Colonic mucosa (tissue), 4 donors: ENCODE results near the gene ELOVL2. TPM values are rescaled to one million over a fixed set of nuclear protein-coding genes. Genes with fewer than 3 reads are reported as not detected.

Experiments
- DNase-seq: peaks from one replicate; pipeline ENCODE4 v3.0.0-alpha.2; 2020
- H3K27ac ChIP-seq: fragments of 200-600 bp; one replicate; pipeline ENCODE4 v1.8.0; 2021
- H3K27me3 ChIP-seq: fragments of 200-600 bp; one replicate; pipeline ENCODE4 v1.8.0; 2021
- H3K36me3 ChIP-seq: fragments of 200-600 bp; one replicate; pipeline ENCODE4 v1.8.0; 2021
- H3K4me1 ChIP-seq: fragments of 200-600 bp; one replicate; pipeline ENCODE4 v1.8.0; 2021; ENCODE audit warnings: mild to moderate bottlenecking
- H3K4me3 ChIP-seq: fragments of 200-600 bp; one replicate; pipeline ENCODE4 v1.8.0; 2021
- H3K9ac ChIP-seq, 2 donors: one replicate each; pipeline ENCODE4 v1.7.0; 2013; ENCODE audit warnings: control low read depth in 2 of 2, low read depth in 2 of 2, low read length in 2 of 2
- H3K9me3 ChIP-seq: fragments of 200-600 bp; one replicate; pipeline ENCODE4 v1.8.0; 2021
- CTCF ChIP-seq: fragments of 200-600 bp; IDR thresholded peaks from one replicate; pipeline ENCODE4 v1.8.0; 2022; ENCODE audit warnings: antibody characterized with exemption, mild to moderate bottlenecking
- intact Hi-C: fragments of 100-400 bp; cut with DNase I; formaldehyde crosslinking; loops from one replicate; pipeline ENCODE4 v1.14.1; 2022
- total RNA-seq, 2 donors: library from RNA; stranded (reverse); fragmentation: NEBNext Ultra II Directional in 1 of 2; extraction: Animal tissue kit (Norgen Biotek cat#: 25700) in 1 of 2; gene quantifications; one replicate each; pipeline ENCODE4 v1.2.1, GENCODE V29; 2021
- donor health status: healthy.
- donor health status: DM: no; HTN: no; CAD: no.
- donor health status: DM: no; HTN: no; CAD: no.

The ELOVL2 gene
- total RNA-seq, 2 donors from 2014 or later, result 0.05 to 0.11 TPM

GRCh38 chr6:11015102-11015501, 29.0 kb downstream of the ELOVL2 start:
- intact Hi-C loops, result no loop called here
- Histone ChIP-seq H3K36me3 (no peaks in the 10 kb centered on the region), H3K27ac (no peak overlapping the region), H3K27me3 (peaks cover 4% of the 10 kb centered on the region), H3K4me3 (no peak overlapping the region), H3K9me3 (no peaks in the 10 kb centered on the region), H3K4me1 (no peaks in the 10 kb centered on the region), H3K9ac (no peak overlapping the region)
- DNase-seq, result no peak
- no peak for TF ChIP-seq CTCF

- intact Hi-C loops, result no loop called here
- H3K4me1 ChIP-seq, result no peaks in the 10 kb centered on the region
- H3K27ac ChIP-seq, result no peak overlapping the region
- no peaks in the 10 kb centered on the region for H3K9me3 ChIP-seq
- H3K27me3 ChIP-seq, result peaks cover 4% of the 10 kb centered on the region
- no peaks in the 10 kb centered on the region for H3K36me3 ChIP-seq
- H3K9ac ChIP-seq, result no peak overlapping the region
- DNase-seq, result no peak
- no peak for TF ChIP-seq CTCF
- H3K4me3 ChIP-seq, result no peak overlapping the region
Measured at GRCh38 chr6:11013721-11014070, 30.4 kb downstream of the ELOVL2 start.

- intact Hi-C loops, result no loop called here
- no peak overlapping the region for H3K27ac ChIP-seq
- no peak for DNase-seq
- H3K4me3 ChIP-seq, result no peak overlapping the region
- no peaks in the 10 kb centered on the region for H3K9me3 ChIP-seq
- H3K36me3 ChIP-seq, result no peaks in the 10 kb centered on the region
- H3K4me1 ChIP-seq, result no peaks in the 10 kb centered on the region
- H3K27me3 ChIP-seq, result peaks cover 4% of the 10 kb centered on the region
- TF ChIP-seq CTCF, result no peak
- no peak overlapping the region for H3K9ac ChIP-seq
Measured at GRCh38 chr6:11012976-11013720, 31.0 kb downstream of the ELOVL2 start.

GRCh38 chr6:11012295-11012754, 31.8 kb downstream of the ELOVL2 start:
- no peaks in the 10 kb centered on the region for H3K4me1 ChIP-seq
- no peak overlapping the region for H3K9ac ChIP-seq
- no peak for TF ChIP-seq CTCF
- DNase-seq, result no peak
- H3K27ac ChIP-seq, result no peak overlapping the region
- H3K4me3 ChIP-seq, result no peak overlapping the region
- H3K36me3 ChIP-seq, result no peaks in the 10 kb centered on the region
- H3K9me3 ChIP-seq, result no peaks in the 10 kb centered on the region
- intact Hi-C loops, result no loop called here
- peaks cover 4% of the 10 kb centered on the region for H3K27me3 ChIP-seq

DNA sequence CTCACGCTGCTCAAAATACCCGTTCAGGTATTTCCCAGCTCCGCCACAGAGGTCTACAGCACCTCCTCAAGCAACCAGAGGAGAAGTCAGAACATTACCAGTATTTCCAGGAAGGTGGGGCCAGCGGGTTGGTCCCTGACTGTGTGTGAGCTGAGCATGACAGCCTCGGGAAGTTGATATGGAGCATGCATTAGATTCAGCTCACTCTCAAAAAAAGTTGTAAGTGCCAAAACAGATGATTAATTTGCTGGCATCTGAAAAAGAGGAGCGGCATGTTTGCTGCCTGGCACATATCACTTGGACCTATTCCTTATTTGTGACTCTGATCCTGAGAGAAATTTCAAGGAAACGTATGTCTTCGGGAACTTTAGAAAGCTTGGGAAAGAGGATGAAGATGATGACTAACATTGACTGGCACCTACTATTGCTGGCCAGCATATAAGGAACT, 32.3 kb downstream of the ELOVL2 start:
- Histone ChIP-seq H3K27ac (no peak overlapping the region), H3K36me3 (no peaks in the 10 kb centered on the region), H3K9me3 (no peaks in the 10 kb centered on the region), H3K27me3 (peaks cover 4% of the 10 kb centered on the region), H3K4me3 (no peak overlapping the region), H3K9ac (no peak overlapping the region), H3K4me1 (no peaks in the 10 kb centered on the region)
- intact Hi-C loops, result no loop called here
- no peak for DNase-seq
- no peak for TF ChIP-seq CTCF
